B cell (primary cell): ENCODE measurements around the gene C10orf143. TPM values are rescaled to one million over a fixed set of nuclear protein-coding genes. Genes with fewer than 3 reads are reported as not detected.

Experiments
- ATAC-seq: fragments of 200-7000 bp; cut with Tn5 transposase; one replicate; pipeline ENCODE4 v1.10.0; 2021; ENCODE audit warnings: low read depth, mild to moderate bottlenecking, moderate number of reproducible peaks, moderate library complexity
- CTCF ChIA-PET: fragments of 350-600 bp; sonication (Branson Sonifier 250); formaldehyde crosslinking; loops from one replicate; lab custom pipeline; 2021; ENCODE audit warnings: antibody characterized with exemption, inconsistent platforms; lab: Charles Lee
- POLR2A ChIA-PET: fragments of 350-600 bp; sonication (Branson Sonifier 250); formaldehyde crosslinking; loops from one replicate; lab custom pipeline; 2021; ENCODE audit warnings: antibody characterized with exemption; lab: Charles Lee
- DNase-seq: peaks from one replicate; pipeline ENCODE4 v3.0.0; 2013
- H2AFZ ChIP-seq: 2 replicates; pipeline ENCODE4 v1.6.1; 2012; ENCODE audit warnings: mild to moderate bottlenecking, low read depth, low read length; ENCODE audit not compliant: insufficient read depth, poor library complexity, severe bottlenecking
- H3K27ac ChIP-seq, 2 donors: 1 replicate in 1 of 2; 2 replicates in 1 of 2; pipeline ENCODE4 v1.5.1; 2012 to 2013; ENCODE audit warnings: low read length in 2 of 2, mild to moderate bottlenecking in 2 of 2, moderate library complexity in 1 of 2
- H3K27me3 ChIP-seq, 4 experiments: fragments of 200-600 bp in 1 of 4; sonication (generic) in 1 of 4; replicated peaks in 1 of 4; 1 replicate in 2 of 4; 2 replicates in 2 of 4; pipeline versions ENCODE4 v1.6.1 to v1.7.0; 2013 to 2016; ENCODE audit warnings: low read length in 3 of 4, mild to moderate bottlenecking in 2 of 4, mixed read lengths in 1 of 4, moderate library complexity in 1 of 4; ENCODE audit not compliant: insufficient read depth in 4 of 4, control insufficient read depth in 3 of 4; ENCODE audit errors: control extremely low read depth in 1 of 4
- H3K36me3 ChIP-seq, 2 experiments: replicated peaks in 1 of 2; 1 replicate in 1 of 2; 2 replicates in 1 of 2; pipeline versions ENCODE4 v1.6.1 to v1.7.1; 2013; ENCODE audit warnings: low read length in 1 of 2; ENCODE audit not compliant: insufficient read depth in 2 of 2, control insufficient read depth in 1 of 2; ENCODE audit errors: control extremely low read depth in 1 of 2, extremely low read depth in 1 of 2
- H3K4me1 ChIP-seq, 2 donors: fragments of 200-600 bp in 1 of 2; sonication (generic) in 1 of 2; 1 replicate in 1 of 2; 2 replicates in 1 of 2; pipeline versions ENCODE4 v1.5.1 to v1.6.1; 2013 to 2017; ENCODE audit warnings: low read length in 2 of 2; ENCODE audit not compliant: control insufficient read depth in 2 of 2, insufficient read depth in 2 of 2
- H3K4me2 ChIP-seq: replicated peaks from 2 replicates; pipeline ENCODE3; 2012; ENCODE audit warnings: mild to moderate bottlenecking, low read depth, low read length; ENCODE audit not compliant: poor library complexity, severe bottlenecking
- H3K4me3 ChIP-seq, 5 experiments: fragments of 200-600 bp in 1 of 5; sonication (generic) in 1 of 5; 1 replicate in 3 of 5; 2 replicates in 2 of 5; pipeline versions ENCODE4 v1.5.1 to v1.7.0; 2011 to 2016; ENCODE audit warnings: low read length in 4 of 5, mild to moderate bottlenecking in 4 of 5, low read depth in 2 of 5, control low read depth in 1 of 5, moderate library complexity in 1 of 5; ENCODE audit not compliant: insufficient read depth in 1 of 5; ENCODE audit errors: control extremely low read depth in 1 of 5, extremely low read depth in 1 of 5
- H3K79me2 ChIP-seq: fragments of 200-600 bp; sonication (generic); one replicate; pipeline ENCODE4 v1.6.0; 2016; ENCODE audit warnings: low read length; ENCODE audit not compliant: control insufficient read depth, insufficient read depth
- H3K9ac ChIP-seq: fragments of 200-600 bp; sonication (generic); 2 replicates; pipeline ENCODE4 v1.6.1; 2017; ENCODE audit warnings: mild to moderate bottlenecking, low read length, moderate library complexity
- H3K9me3 ChIP-seq, 3 donors: one replicate each; pipeline versions ENCODE4 v1.6.1 to v1.7.1; 2013; ENCODE audit warnings: low read length in 2 of 3; ENCODE audit not compliant: control insufficient read depth in 2 of 3, insufficient read depth in 1 of 3; ENCODE audit errors: control extremely low read depth in 1 of 3
- H4K20me1 ChIP-seq: 2 replicates; pipeline ENCODE4 v1.6.0; 2012; ENCODE audit warnings: mild to moderate bottlenecking, low read length; ENCODE audit not compliant: insufficient read depth, control insufficient read depth, poor library complexity, severe bottlenecking
- H3K27ac Mint-ChIP-seq: one replicate; pipeline ENCODE4 v1.8.0; 2021; ENCODE audit warnings: mixed read lengths
- H3K27me3 Mint-ChIP-seq: one replicate; pipeline ENCODE4 v1.8.0; 2021; ENCODE audit warnings: mixed read lengths
- H3K4me1 Mint-ChIP-seq: one replicate; pipeline ENCODE4 v1.8.0; 2021; ENCODE audit warnings: mixed read lengths
- H3K4me3 Mint-ChIP-seq: one replicate; pipeline ENCODE4 v1.8.0; 2021; ENCODE audit warnings: mixed read lengths
- H3K9me3 Mint-ChIP-seq: one replicate; pipeline ENCODE4 v1.8.0; 2022; ENCODE audit warnings: mixed read lengths; ENCODE audit not compliant: insufficient read depth
- CTCF ChIP-seq: fragments of 200-600 bp; IDR thresholded peaks from one replicate; pipeline ENCODE4 v1.8.0; 2022; ENCODE audit warnings: antibody characterized with exemption, mild to moderate bottlenecking
- EZH2 ChIP-seq: IDR thresholded peaks from 2 replicates; pipeline ENCODE4 v1.6.1; 2012; ENCODE audit warnings: borderline replicate concordance, low read depth, mild to moderate bottlenecking, moderate library complexity, low read length; ENCODE audit not compliant: insufficient read depth, poor library complexity, severe bottlenecking
- WGBS: methylation state at CpG from one replicate; pipeline ENCODE4 v1.1.5; 2013; ENCODE audit warnings: missing lambda C conversion rate; ENCODE audit not compliant: insufficient coverage; 5-methylcytosine and 5-hydroxymethylcytosine counted together
- intact Hi-C: fragments of 100-400 bp; cut with micrococcal nuclease; formaldehyde crosslinking; loops from one replicate; pipeline ENCODE4 v1.10.0; 2022
- polyA plus RNA-seq: library from polyadenylated mRNA; depleted of rRNA; stranded (reverse); fragments of >200 nt; gene quantifications from 2 replicates; pipeline ENCODE4 v1.2.3, GENCODE V29; 2012
- total RNA-seq, 2 donors: library from RNA; stranded (reverse); fragments of 120-200 nt in 1 of 2; gene quantifications; 1 replicate in 1 of 2; 2 replicates in 1 of 2; pipeline versions ENCODE4 v1.2.3 to v1.2.4, GENCODE V29; 2013 to 2022

The C10orf143 gene
- total and polyA plus RNA-seq, 2 donors (not counting 1 experiment from before 2014, with no cell fraction given), result 9.1 to 12.8 TPM

- no peaks in the 10 kb centered on the region for H3K79me2 ChIP-seq
- no peak overlapping the region for H3K9ac ChIP-seq
- intact Hi-C loops, result no loop called here
- TF ChIP-seq CTCF (no peak), EZH2 (no peak)
- H3K36me3 ChIP-seq, result no peaks in the 10 kb centered on the region
- POLR2A ChIA-PET, result no interaction called here
- no peaks in the 10 kb centered on the region for H3K9me3 Mint-ChIP-seq
- ATAC-seq, result no peak
- peaks cover 0 to 4% (median 0%) of the 10 kb centered on the region in 3 donors for H3K9me3 ChIP-seq
- no peak overlapping the region for H3K27ac Mint-ChIP-seq
- H3K27me3 ChIP-seq, result no peaks in the 10 kb centered on the region
- DNase-seq, result no peak
- H3K4me1 Mint-ChIP-seq, result no peaks in the 10 kb centered on the region
- H2AFZ ChIP-seq, result no peak overlapping the region
- no peaks in the 10 kb centered on the region for H3K4me1 ChIP-seq
- 87% methylated on average over 8 of the region's 8 CpGs for WGBS
- no peak overlapping the region for H3K4me2 ChIP-seq
- no peak overlapping the region for H3K4me3 Mint-ChIP-seq
- no peak overlapping the region for H3K4me3 ChIP-seq
- CTCF ChIA-PET, result no interaction called here
- no peaks in the 10 kb centered on the region for H4K20me1 ChIP-seq
- H3K27ac ChIP-seq, result no peak overlapping the region
- peaks cover 19% of the 10 kb centered on the region for H3K27me3 Mint-ChIP-seq
Observed at GRCh38 chr10:130038611-130039109, 72.0 kb downstream of the C10orf143 start.

- H3K4me3 ChIP-seq, result no peak overlapping the region
- H3K9me3 Mint-ChIP-seq, result no peaks in the 10 kb centered on the region
- H3K9me3 ChIP-seq, result peaks cover 0 to 4% (median 0%) of the 10 kb centered on the region in 3 donors
- CTCF ChIA-PET, result no interaction called here
- H3K27ac ChIP-seq, result no peak overlapping the region
- H3K4me2 ChIP-seq, result no peak overlapping the region
- TF ChIP-seq CTCF, result no peak
- no peak for TF ChIP-seq EZH2
- H3K27me3 ChIP-seq, result no peaks in the 10 kb centered on the region
- DNase-seq, result no peak
- H2AFZ ChIP-seq, result no peak overlapping the region
- H3K4me1 ChIP-seq, result no peaks in the 10 kb centered on the region
- POLR2A ChIA-PET, result no interaction called here
- WGBS, result 93% methylated on average over 7 of the region's 8 CpGs
- no peak for ATAC-seq
- no peak overlapping the region for H3K4me3 Mint-ChIP-seq
- H3K4me1 Mint-ChIP-seq, result no peaks in the 10 kb centered on the region
- H3K9ac ChIP-seq, result no peak overlapping the region
- peaks cover 13% of the 10 kb centered on the region for H3K27me3 Mint-ChIP-seq
- intact Hi-C loops, result no loop called here
- no peak overlapping the region for H3K27ac Mint-ChIP-seq
- H4K20me1 ChIP-seq, result no peaks in the 10 kb centered on the region
- no peaks in the 10 kb centered on the region for H3K36me3 ChIP-seq
- no peaks in the 10 kb centered on the region for H3K79me2 ChIP-seq
Observed at GRCh38 chr10:130038019-130038555, 72.5 kb downstream of the C10orf143 start.
